Brain microvascular endothelial cell (primary cell): ENCODE measurements around the gene CRTC3.
"Not testable (repeated sequence)": the region's sequence is repeated elsewhere in the genome, so short reads cannot be mapped to it uniquely, and the experiment has no call there.

Experiments
- DNase-seq: peaks from one replicate; pipeline ENCODE4 v3.0.0-alpha.2; 2020
- H3K27ac ChIP-seq: fragments of 250-450 bp; sonication (Bioruptor Pico); 2 replicates; pipeline ENCODE4 v1.5.1; 2020; ENCODE audit warnings: mild to moderate bottlenecking, moderate library complexity
- H3K27me3 ChIP-seq: fragments of 250-450 bp; sonication (Bioruptor Pico); replicated peaks from 2 replicates; pipeline ENCODE4 v1.5.1; 2020; ENCODE audit warnings: mild to moderate bottlenecking
- H3K36me3 ChIP-seq: fragments of 250-450 bp; sonication (Bioruptor Pico); replicated peaks from 2 replicates; pipeline ENCODE4 v1.5.1; 2020; ENCODE audit warnings: mild to moderate bottlenecking
- H3K4me3 ChIP-seq: 2 replicates; pipeline ENCODE4 v1.5.1; 2011; ENCODE audit warnings: low read depth, mild to moderate bottlenecking, control low read depth, low read length, moderate library complexity
- CTCF ChIP-seq: IDR thresholded peaks from 2 replicates; pipeline ENCODE4 v1.5.1; 2011; ENCODE audit warnings: low read depth, mild to moderate bottlenecking, moderate library complexity, low read length, control low read depth, inconsistent platforms; ENCODE audit errors: missing control alignments
- in situ Hi-C: cut with HindIII; loops from 2 replicates; pipeline ENCODE4 v1.10.0; 2017; ENCODE audit warnings: low sequenced_read_pairs, low pct_ligation_motif_present

Gene CRTC3

GRCh38 chr15:90665288-90666134, 135.8 kb downstream of the CRTC3 start:
- peak overlapping the region; percentile 67 for H3K4me3 ChIP-seq
- H3K36me3 ChIP-seq = no peaks in the 10 kb centered on the region
- peak overlapping the region; percentile 60 for H3K27ac ChIP-seq
- no peak for TF ChIP-seq CTCF
- in situ Hi-C loops = no loop called here
- no peaks in the 10 kb centered on the region for H3K27me3 ChIP-seq
- peak; percentile 23 for DNase-seq

GRCh38 chr15:90666135-90666909, 136.6 kb downstream of the CRTC3 start:
- Histone ChIP-seq H3K27ac (no peak overlapping the region), H3K4me3 (no peak overlapping the region), H3K27me3 (no peaks in the 10 kb centered on the region), H3K36me3 (no peaks in the 10 kb centered on the region)
- DNase-seq = no peak
- no peak for TF ChIP-seq CTCF
- in situ Hi-C loops = no loop called here

GRCh38 chr15:90667073-90667754, 137.5 kb downstream of the CRTC3 start:
- H3K27me3 ChIP-seq = no peaks in the 10 kb centered on the region
- no peaks in the 10 kb centered on the region for H3K36me3 ChIP-seq
- TF ChIP-seq CTCF = no peak
- DNase-seq = no peak
- H3K4me3 ChIP-seq = no peak overlapping the region
- H3K27ac ChIP-seq = no peak overlapping the region
- in situ Hi-C loops = no loop called here

GRCh38 chr15:90667755-90668345, 138.1 kb downstream of the CRTC3 start:
- H3K4me3 ChIP-seq, H3K36me3 ChIP-seq, DNase-seq, H3K27ac ChIP-seq, H3K27me3 ChIP-seq, in situ Hi-C loops: not testable (repeated sequence)

GRCh38 chr15:90670631-90671030, 140.9 kb downstream of the CRTC3 start:
- H3K27me3 ChIP-seq, DNase-seq, H3K4me3 ChIP-seq, H3K27ac ChIP-seq, in situ Hi-C loops, H3K36me3 ChIP-seq: not testable (repeated sequence)

GRCh38 chr15:90671216-90671615, 141.5 kb downstream of the CRTC3 start:
- no peak for DNase-seq
- TF ChIP-seq CTCF = no peak

GRCh38 chr15:90673357-90673756, 143.6 kb downstream of the CRTC3 start:
- H3K27me3 ChIP-seq, H3K36me3 ChIP-seq, H3K27ac ChIP-seq, H3K4me3 ChIP-seq, DNase-seq, in situ Hi-C loops: not testable (repeated sequence)

More at GRCh38 chr15:90671216-90671615, 141.5 kb downstream of the CRTC3 start:
- in situ Hi-C loops = no loop called here
- Histone ChIP-seq H3K4me3 (no peak overlapping the region), H3K36me3 (no peaks in the 10 kb centered on the region), H3K27me3 (no peaks in the 10 kb centered on the region), H3K27ac (no peak overlapping the region)
